ENCODE data around the gene SEPTIN7. TPM values are rescaled to one million over a fixed set of nuclear protein-coding genes. Genes with fewer than 3 reads are reported as not detected.

Gene SEPTIN7
- total and polyA plus RNA-seq, 9 of the 15 experiments (the other 6 are each of a cell fraction or from before 2014, with no cell fraction given) = 95.0 to 268 (median 163) TPM

DNA sequence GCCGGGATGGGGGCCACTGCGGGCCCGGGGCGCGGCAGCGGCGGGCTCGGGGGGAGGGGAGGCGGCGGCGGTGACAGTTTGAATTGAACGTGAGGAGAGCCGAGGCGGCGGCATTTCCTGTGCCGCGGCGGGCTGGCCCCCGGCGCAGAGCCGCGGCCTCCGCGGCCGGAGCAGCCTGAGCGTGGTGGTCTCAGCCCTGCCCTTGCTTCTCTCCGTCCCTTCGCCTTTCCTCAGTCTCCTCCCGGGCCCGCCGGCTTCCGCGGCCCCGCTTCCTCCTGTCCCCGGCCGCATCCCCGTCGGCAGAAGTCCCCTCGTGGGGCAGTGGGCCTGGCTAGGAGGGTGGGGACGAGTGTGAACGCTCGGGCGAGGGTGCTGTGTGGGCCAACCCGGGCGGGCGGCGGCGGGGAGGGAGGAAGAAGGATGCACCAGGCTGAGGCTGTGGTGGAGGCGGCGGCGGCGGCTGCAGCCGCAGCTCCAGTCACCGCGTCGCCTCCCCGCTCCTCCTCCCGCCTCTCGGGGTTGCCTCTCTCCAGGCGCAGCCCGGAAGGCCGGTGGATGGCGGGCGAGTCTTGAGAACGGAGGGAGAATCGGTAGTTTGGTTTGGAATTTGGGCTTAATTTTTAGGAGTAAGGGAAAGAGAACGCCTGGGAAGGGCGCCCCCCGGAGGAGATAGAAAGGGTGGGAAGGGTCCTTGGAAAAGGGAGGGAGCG is 690 bp downstream of the SEPTIN7 start (continued):
- TF ChIP-seq, protein P1, sequence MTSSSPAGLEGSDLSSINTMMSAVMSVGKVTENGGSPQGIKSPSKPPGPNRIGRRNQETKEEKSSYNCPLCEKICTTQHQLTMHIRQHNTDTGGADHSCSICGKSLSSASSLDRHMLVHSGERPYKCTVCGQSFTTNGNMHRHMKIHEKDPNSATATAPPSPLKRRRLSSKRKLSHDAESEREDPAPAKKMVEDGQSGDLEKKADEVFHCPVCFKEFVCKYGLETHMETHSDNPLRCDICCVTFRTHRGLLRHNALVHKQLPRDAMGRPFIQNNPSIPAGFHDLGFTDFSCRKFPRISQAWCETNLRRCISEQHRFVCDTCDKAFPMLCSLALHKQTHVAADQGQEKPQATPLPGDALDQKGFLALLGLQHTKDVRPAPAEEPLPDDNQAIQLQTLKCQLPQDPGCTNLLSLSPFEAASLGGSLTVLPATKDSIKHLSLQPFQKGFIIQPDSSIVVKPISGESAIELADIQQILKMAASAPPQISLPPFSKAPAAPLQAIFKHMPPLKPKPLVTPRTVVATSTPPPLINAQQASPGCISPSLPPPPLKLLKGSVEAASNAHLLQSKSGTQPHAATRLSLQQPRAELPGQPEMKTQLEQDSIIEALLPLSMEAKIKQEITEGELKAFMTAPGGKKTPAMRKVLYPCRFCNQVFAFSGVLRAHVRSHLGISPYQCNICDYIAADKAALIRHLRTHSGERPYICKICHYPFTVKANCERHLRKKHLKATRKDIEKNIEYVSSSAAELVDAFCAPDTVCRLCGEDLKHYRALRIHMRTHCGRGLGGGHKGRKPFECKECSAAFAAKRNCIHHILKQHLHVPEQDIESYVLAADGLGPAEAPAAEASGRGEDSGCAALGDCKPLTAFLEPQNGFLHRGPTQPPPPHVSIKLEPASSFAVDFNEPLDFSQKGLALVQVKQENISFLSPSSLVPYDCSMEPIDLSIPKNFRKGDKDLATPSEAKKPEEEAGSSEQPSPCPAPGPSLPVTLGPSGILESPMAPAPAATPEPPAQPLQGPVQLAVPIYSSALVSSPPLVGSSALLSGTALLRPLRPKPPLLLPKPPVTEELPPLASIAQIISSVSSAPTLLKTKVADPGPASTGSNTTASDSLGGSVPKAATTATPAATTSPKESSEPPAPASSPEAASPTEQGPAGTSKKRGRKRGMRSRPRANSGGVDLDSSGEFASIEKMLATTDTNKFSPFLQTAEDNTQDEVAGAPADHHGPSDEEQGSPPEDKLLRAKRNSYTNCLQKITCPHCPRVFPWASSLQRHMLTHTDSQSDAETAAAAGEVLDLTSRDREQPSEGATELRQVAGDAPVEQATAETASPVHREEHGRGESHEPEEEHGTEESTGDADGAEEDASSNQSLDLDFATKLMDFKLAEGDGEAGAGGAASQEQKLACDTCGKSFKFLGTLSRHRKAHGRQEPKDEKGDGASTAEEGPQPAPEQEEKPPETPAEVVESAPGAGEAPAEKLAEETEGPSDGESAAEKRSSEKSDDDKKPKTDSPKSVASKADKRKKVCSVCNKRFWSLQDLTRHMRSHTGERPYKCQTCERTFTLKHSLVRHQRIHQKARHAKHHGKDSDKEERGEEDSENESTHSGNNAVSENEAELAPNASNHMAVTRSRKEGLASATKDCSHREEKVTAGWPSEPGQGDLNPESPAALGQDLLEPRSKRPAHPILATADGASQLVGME (CRISPR knock-in tag; IDR thresholded peaks at IDR 0.05) = peak; percentile 20; the same call in 1 of the 2 replicates
- TF ChIP-seq KAT2B (IDR thresholded peaks at IDR 0.05; ENCODE audit: low read depth, low read length) = no peak
- TF ChIP-seq, protein P2, sequence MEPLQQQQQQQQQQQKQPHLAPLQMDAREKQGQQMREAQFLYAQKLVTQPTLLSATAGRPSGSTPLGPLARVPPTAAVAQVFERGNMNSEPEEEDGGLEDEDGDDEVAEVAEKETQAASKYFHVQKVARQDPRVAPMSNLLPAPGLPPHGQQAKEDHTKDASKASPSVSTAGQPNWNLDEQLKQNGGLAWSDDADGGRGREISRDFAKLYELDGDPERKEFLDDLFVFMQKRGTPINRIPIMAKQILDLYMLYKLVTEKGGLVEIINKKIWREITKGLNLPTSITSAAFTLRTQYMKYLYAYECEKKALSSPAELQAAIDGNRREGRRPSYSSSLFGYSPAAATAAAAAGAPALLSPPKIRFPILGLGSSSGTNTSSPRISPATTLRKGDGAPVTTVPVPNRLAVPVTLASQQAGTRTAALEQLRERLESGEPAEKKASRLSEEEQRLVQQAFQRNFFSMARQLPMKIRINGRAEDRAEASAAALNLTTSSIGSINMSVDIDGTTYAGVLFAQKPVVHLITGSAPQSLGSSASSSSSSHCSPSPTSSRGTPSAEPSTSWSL (CRISPR knock-in tag; IDR thresholded peaks at IDR 0.05; ENCODE audit: borderline replicate concordance) = no peak
- peak; percentile 75; the same call in 1 of the 2 replicates for TF ChIP-seq NBN (IDR thresholded peaks at IDR 0.05; ENCODE audit: low read depth)
- no peak for TF ChIP-seq ZNF24 (IDR thresholded peaks at IDR 0.05)
- TF ChIP-seq, protein P3, sequence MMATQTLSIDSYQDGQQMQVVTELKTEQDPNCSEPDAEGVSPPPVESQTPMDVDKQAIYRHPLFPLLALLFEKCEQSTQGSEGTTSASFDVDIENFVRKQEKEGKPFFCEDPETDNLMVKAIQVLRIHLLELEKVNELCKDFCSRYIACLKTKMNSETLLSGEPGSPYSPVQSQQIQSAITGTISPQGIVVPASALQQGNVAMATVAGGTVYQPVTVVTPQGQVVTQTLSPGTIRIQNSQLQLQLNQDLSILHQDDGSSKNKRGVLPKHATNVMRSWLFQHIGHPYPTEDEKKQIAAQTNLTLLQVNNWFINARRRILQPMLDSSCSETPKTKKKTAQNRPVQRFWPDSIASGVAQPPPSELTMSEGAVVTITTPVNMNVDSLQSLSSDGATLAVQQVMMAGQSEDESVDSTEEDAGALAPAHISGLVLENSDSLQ (IDR thresholded peaks at IDR 0.05) = no peak
- TF ChIP-seq PHB (CRISPR knock-in tag; IDR thresholded peaks at IDR 0.05) = 0 out of 2 replicates have a peak, but pooled peaks have one; percentile 44
- no peak for TF ChIP-seq ARNT (IDR thresholded peaks at IDR 0.05)
- TF ChIP-seq, protein P4, sequence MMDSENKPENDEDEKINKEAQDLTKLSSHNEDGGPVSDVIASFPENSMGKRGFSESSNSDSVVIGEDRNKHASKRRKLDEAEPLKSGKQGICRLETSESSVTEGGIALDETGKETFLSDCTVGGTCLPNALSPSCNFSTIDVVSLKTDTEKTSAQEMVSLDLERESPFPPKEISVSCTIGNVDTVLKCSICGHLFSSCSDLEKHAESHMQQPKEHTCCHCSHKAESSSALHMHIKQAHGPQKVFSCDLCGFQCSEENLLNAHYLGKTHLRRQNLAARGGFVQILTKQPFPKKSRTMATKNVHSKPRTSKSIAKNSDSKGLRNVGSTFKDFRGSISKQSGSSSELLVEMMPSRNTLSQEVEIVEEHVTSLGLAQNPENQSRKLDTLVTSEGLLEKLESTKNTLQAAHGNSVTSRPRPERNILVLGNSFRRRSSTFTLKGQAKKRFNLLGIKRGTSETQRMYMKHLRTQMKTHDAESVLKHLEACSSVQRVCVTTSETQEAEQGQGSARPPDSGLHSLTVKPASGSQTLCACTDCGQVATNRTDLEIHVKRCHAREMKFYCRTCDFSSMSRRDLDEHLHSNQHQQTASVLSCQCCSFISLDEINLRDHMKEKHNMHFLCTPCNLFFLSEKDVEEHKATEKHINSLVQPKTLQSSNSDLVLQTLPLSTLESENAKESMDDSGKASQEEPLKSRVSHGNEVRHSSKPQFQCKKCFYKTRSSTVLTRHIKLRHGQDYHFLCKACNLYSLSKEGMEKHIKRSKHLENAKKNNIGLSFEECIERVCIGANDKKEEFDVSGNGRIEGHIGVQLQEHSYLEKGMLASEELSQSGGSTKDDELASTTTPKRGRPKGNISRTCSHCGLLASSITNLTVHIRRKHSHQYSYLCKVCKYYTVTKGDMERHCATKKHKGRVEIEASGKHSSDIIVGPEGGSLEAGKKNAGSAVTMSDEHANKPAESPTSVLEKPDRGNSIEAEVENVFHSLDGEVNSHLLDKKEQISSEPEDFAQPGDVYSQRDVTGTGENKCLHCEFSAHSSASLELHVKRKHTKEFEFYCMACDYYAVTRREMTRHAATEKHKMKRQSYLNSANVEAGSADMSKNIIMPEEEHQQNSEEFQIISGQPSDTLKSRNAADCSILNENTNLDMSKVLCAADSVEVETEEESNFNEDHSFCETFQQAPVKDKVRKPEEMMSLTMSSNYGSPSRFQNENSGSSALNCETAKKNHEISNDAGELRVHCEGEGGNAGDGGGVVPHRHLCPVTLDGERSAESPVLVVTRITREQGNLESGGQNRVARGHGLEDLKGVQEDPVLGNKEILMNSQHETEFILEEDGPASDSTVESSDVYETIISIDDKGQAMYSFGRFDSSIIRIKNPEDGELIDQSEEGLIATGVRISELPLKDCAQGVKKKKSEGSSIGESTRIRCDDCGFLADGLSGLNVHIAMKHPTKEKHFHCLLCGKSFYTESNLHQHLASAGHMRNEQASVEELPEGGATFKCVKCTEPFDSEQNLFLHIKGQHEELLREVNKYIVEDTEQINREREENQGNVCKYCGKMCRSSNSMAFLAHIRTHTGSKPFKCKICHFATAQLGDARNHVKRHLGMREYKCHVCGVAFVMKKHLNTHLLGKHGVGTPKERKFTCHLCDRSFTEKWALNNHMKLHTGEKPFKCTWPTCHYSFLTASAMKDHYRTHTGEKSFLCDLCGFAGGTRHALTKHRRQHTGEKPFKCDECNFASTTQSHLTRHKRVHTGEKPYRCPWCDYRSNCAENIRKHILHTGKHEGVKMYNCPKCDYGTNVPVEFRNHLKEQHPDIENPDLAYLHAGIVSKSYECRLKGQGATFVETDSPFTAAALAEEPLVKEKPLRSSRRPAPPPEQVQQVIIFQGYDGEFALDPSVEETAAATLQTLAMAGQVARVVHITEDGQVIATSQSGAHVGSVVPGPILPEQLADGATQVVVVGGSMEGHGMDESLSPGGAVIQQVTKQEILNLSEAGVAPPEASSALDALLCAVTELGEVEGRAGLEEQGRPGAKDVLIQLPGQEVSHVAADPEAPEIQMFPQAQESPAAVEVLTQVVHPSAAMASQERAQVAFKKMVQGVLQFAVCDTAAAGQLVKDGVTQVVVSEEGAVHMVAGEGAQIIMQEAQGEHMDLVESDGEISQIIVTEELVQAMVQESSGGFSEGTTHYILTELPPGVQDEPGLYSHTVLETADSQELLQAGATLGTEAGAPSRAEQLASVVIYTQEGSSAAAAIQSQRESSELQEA (IDR thresholded peaks at IDR 0.05; ENCODE audit: low read depth) = no peak
- TF ChIP-seq MYC (IDR thresholded peaks at IDR 0.05; ENCODE audit: low read depth, low read length) = 0 out of 2 replicates have a peak, but pooled peaks have one; percentile 18
- no peak for TF ChIP-seq MYC (CRISPR knock-in tag; IDR thresholded peaks at IDR 0.05; ENCODE audit: borderline replicate concordance, low read depth)

All from K562 (cell line).